ENCODE measurements around the gene LRBA.
A peak's percentile ranks its signal among the peaks of the same experiment; 100 is the strongest.

Gene LRBA

GRCh38 chr4:150231107-150231770, 783.8 kb downstream of the LRBA start:
- no peaks in the 10 kb centered on the region for H3K36me3 Mint-ChIP-seq
- no peak for DNase-seq (ENCODE audit: low spot score in 2 of 2)
- no peaks in the 10 kb centered on the region for H3K4me1 Mint-ChIP-seq
- ATAC-seq = no peak
- no peak overlapping the region for H3K27ac Mint-ChIP-seq
- H3K4me3 Mint-ChIP-seq = no peak overlapping the region
- H3K9me3 Mint-ChIP-seq = no peaks in the 10 kb centered on the region

GRCh38 chr4:150230561-150230960, 784.5 kb downstream of the LRBA start:
- H3K4me3 Mint-ChIP-seq = no peak overlapping the region
- DNase-seq (ENCODE audit: low spot score in 2 of 2) (no peak), ATAC-seq (peak; percentile 11)
- no peaks in the 10 kb centered on the region for H3K4me1 Mint-ChIP-seq
- H3K9me3 Mint-ChIP-seq = no peaks in the 10 kb centered on the region
- no peaks in the 10 kb centered on the region for H3K36me3 Mint-ChIP-seq
- no peak overlapping the region for H3K27ac Mint-ChIP-seq

- DNase-seq (ENCODE audit: low spot score in 2 of 2) (no peak), ATAC-seq (no peak)
- H3K4me1 Mint-ChIP-seq = no peaks in the 10 kb centered on the region
- no peaks in the 10 kb centered on the region for H3K9me3 Mint-ChIP-seq
- no peaks in the 10 kb centered on the region for H3K36me3 Mint-ChIP-seq
- H3K4me3 Mint-ChIP-seq = no peak overlapping the region
- H3K27ac Mint-ChIP-seq = no peak overlapping the region
Measured at GRCh38 chr4:150229520-150229919, 785.6 kb downstream of the LRBA start.

DNA sequence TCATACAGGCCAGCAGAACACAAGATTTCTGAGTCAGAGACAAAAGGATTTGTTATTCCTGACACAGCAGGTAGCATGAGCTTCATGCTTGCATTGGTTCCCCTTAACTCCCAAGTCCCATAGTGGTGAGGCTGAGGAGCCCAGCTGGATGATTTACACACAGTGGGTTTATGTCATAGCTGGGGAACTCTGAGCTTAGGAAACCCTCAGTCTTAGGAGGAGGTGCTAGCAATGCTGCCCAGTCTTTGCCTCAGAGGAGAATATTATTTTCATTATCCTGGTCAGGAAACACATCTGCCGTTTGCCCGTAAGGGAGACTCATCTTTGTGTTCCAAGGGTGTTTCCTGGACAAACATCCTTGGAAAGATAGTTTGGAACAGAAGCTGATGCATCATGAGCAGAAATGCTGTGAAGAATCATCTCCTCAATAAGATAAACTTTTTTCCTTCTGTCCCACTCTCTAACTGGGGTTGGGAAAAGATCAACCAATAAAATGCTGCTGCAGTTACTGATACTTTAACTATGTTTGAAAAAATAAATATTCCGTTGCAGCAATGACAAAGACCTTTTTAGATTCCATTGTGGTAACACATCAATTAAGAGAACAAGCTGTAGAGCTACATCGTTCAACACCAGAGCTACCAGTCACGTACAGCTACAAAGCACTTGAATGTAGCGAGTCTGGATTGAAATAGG, 790.0 kb downstream of the LRBA start:
- no peak overlapping the region for H3K4me3 Mint-ChIP-seq
- H3K9me3 Mint-ChIP-seq = no peaks in the 10 kb centered on the region
- DNase-seq (ENCODE audit: low spot score in 2 of 2) = no peak
- no peaks in the 10 kb centered on the region for H3K4me1 Mint-ChIP-seq
- no peak overlapping the region for H3K27ac Mint-ChIP-seq
- no peaks in the 10 kb centered on the region for H3K36me3 Mint-ChIP-seq
- ATAC-seq = no peak

GRCh38 chr4:150219841-150220240, 795.2 kb downstream of the LRBA start:
- Mint-ChIP-seq H3K4me1 (no peaks in the 10 kb centered on the region), H3K9me3 (no peaks in the 10 kb centered on the region), H3K27ac (no peak overlapping the region), H3K4me3 (no peak overlapping the region), H3K36me3 (no peaks in the 10 kb centered on the region)
- DNase-seq (ENCODE audit: low spot score in 2 of 2) (no peak), ATAC-seq (no peak)

GRCh38 chr4:150218447-150218846, 796.6 kb downstream of the LRBA start:
- H3K4me3 Mint-ChIP-seq = no peak overlapping the region
- H3K36me3 Mint-ChIP-seq = no peaks in the 10 kb centered on the region
- no peak for DNase-seq (ENCODE audit: low spot score in 2 of 2)

DNA sequence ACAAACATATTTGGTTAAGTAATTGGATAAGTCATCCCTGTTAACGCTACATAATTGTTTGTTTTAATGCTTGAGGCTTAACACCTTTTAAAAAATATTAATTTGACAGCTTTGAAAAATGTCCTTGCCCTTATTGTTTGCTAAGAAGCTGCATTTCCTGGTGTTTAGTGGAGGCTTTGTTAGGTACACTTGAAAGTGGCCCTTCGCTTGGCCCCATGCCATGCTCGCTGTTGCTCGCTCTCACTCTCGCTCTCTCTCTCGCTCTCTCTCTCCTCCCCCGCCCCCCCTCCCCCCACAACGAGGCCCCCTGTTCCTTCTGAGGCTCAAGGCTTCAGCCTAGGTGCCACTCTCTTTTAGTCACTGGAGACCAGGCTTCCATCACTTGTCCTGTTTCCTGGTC, 797.3 kb downstream of the LRBA start:
- ATAC-seq = no peak
- H3K9me3 Mint-ChIP-seq = no peaks in the 10 kb centered on the region
- no peaks in the 10 kb centered on the region for H3K4me1 Mint-ChIP-seq

More at GRCh38 chr4:150218447-150218846, 796.6 kb downstream of the LRBA start:
- Mint-ChIP-seq H3K4me1 (no peaks in the 10 kb centered on the region), H3K27ac (no peak overlapping the region), H3K9me3 (no peaks in the 10 kb centered on the region)
- peak; percentile 53 for ATAC-seq

DNA sequence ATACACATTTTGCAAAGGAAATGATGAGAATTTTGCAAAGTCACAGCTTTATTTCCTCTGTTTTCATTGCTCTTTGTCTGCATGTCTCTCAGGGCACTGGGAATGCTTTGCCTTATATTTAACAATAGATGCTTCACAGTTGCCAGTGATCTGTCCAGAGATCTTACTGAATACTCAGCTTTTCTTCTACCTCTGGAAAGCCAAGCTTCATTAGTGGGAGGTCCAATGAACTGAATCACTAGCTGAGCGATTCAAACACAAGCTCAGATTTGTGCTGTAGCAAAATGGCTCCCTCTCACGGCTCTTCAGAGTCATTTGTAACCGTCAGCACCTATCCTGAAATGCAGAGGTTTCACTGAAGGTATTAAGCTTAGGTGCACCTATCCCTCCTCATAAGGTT, 797.9 kb downstream of the LRBA start:
- no peaks in the 10 kb centered on the region for H3K9me3 Mint-ChIP-seq
- no peak overlapping the region for H3K4me3 Mint-ChIP-seq
- H3K27ac Mint-ChIP-seq = no peak overlapping the region
- ATAC-seq = no peak
- DNase-seq (ENCODE audit: low spot score in 2 of 2) = no peak
- no peaks in the 10 kb centered on the region for H3K36me3 Mint-ChIP-seq
- no peaks in the 10 kb centered on the region for H3K4me1 Mint-ChIP-seq

More for the DNA sequence above, 797.3 kb downstream of the LRBA start:
- no peak for DNase-seq (ENCODE audit: low spot score in 2 of 2)
- no peaks in the 10 kb centered on the region for H3K36me3 Mint-ChIP-seq
- H3K4me3 Mint-ChIP-seq = no peak overlapping the region
- no peak overlapping the region for H3K27ac Mint-ChIP-seq

GRCh38 chr4:150216726-150217125, 798.4 kb downstream of the LRBA start:
- Mint-ChIP-seq H3K36me3 (no peaks in the 10 kb centered on the region), H3K4me3 (no peak overlapping the region), H3K4me1 (no peaks in the 10 kb centered on the region), H3K9me3 (no peaks in the 10 kb centered on the region), H3K27ac (no peak overlapping the region)
- ATAC-seq = no peak
- no peak for DNase-seq (ENCODE audit: low spot score in 2 of 2)

DNA sequence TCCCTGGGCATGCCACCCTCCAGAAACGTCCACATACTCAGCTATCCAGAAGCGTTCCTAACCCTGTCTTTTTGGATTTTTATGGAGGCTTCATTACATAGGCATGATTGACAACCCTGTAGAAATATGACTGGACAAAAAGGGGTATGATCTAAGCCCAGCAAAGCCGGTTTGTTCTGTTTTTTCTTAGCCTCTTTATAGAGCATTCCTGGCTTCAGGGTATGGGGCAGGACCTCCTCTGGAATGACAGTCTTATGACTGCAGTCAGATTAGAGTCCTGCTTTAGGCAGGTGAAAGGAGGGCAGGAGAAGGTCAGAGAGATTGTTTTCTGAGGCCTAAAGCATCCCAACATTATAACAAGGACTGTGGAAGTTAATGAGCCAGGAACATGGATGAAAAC, 799.5 kb downstream of the LRBA start:
- DNase-seq (ENCODE audit: low spot score in 2 of 2) (no peak), ATAC-seq (no peak)
- Mint-ChIP-seq H3K27ac (no peak overlapping the region), H3K9me3 (no peaks in the 10 kb centered on the region), H3K4me1 (no peaks in the 10 kb centered on the region), H3K36me3 (no peaks in the 10 kb centered on the region), H3K4me3 (no peak overlapping the region)

Data from stimulated activated effector memory CD8-positive, alpha-beta T cell treated with anti-CD3 and anti-CD28 coated beads, Interleukin-12 subunit alpha, Interleukin-12 subunit beta, amount 100 ng/mL, for 72 hours (primary cell).